DMS53 treated with DMSO at 0.1 percent for 48 hours (cell line): Measurements from ENCODE around the gene RASAL2.
"Not testable (repeated sequence)": the region's sequence is repeated elsewhere in the genome, so short reads cannot be mapped to it uniquely, and the experiment has no call there.

Source experiments
- DNase-seq: peaks from one replicate; lab custom pipeline; 2025; ENCODE audit not compliant: unreplicated experiment; lab: John Stamatoyannopoulos, UW

RASAL2 gene

GRCh38 chr1:178220094-178220493, 126.2 kb downstream of the RASAL2 start:
- DNase-seq, result no peak

- no peak for DNase-seq
These were observed 129.4 kb downstream of the RASAL2 start for GRCh38 chr1:178223289-178223688.

GRCh38 chr1:178224358-178224757, 130.5 kb downstream of the RASAL2 start:
- DNase-seq, result no peak

GRCh38 chr1:178230881-178231409, 137.0 kb downstream of the RASAL2 start:
- no peak for DNase-seq

GRCh38 chr1:178232108-178232507, 138.2 kb downstream of the RASAL2 start:
- DNase-seq, result no peak

- DNase-seq, result no peak
These were observed 139.0 kb downstream of the RASAL2 start for GRCh38 chr1:178232949-178233348.

GRCh38 chr1:178237121-178237520, 143.2 kb downstream of the RASAL2 start:
- no peak for DNase-seq

- DNase-seq, result peak; percentile 66
These were observed 145.0 kb downstream of the RASAL2 start for GRCh38 chr1:178238722-178239510.

GRCh38 chr1:178241057-178241456, 147.2 kb downstream of the RASAL2 start:
- DNase-seq, result peak; percentile 22

GRCh38 chr1:178241837-178242236, 147.9 kb downstream of the RASAL2 start:
- DNase-seq, result no peak

GRCh38 chr1:178243119-178243518, 149.2 kb downstream of the RASAL2 start:
- no peak for DNase-seq

GRCh38 chr1:178243890-178244289, 150.0 kb downstream of the RASAL2 start:
- no peak for DNase-seq

- DNase-seq, result not testable (repeated sequence)
These were observed 154.4 kb downstream of the RASAL2 start for GRCh38 chr1:178248284-178248683.

- DNase-seq, result not testable (repeated sequence)
These were observed 159.7 kb downstream of the RASAL2 start for GRCh38 chr1:178253581-178253980.

GRCh38 chr1:178254433-178254832, 160.5 kb downstream of the RASAL2 start:
- DNase-seq, result no peak

- DNase-seq, result no peak
These were observed 164.6 kb downstream of the RASAL2 start for GRCh38 chr1:178258536-178258935.

- DNase-seq, result no peak
These were observed 168.2 kb downstream of the RASAL2 start for GRCh38 chr1:178262120-178262500.

- no peak for DNase-seq
These were observed 169.4 kb downstream of the RASAL2 start for GRCh38 chr1:178263341-178263740.

GRCh38 chr1:178266113-178266512, 172.2 kb downstream of the RASAL2 start:
- no peak for DNase-seq

- no peak for DNase-seq
These were observed 172.7 kb downstream of the RASAL2 start for GRCh38 chr1:178266619-178267066.

- DNase-seq, result no peak
These were observed 173.8 kb downstream of the RASAL2 start for GRCh38 chr1:178267646-178268094.

- DNase-seq, result no peak
These were observed 177.6 kb downstream of the RASAL2 start for GRCh38 chr1:178271471-178271870.
